Right lobe of liver (tissue), 6 donors: ENCODE measurements around the gene ATP13A2. TPM values are rescaled to one million over a fixed set of nuclear protein-coding genes. Genes with fewer than 3 reads are reported as not detected.

Source experiments
- ATAC-seq, 4 donors: fragments of 200-7000 bp; cut with Tn5 transposase; one replicate each; pipeline ENCODE4 v1.9.1; 2020; ENCODE audit warnings: mild to moderate bottlenecking in 4 of 4, moderate library complexity in 4 of 4
- DNase-seq, 3 donors: peaks; one replicate each; pipeline ENCODE4 v3.0.0-alpha.2; 2020
- H3K27ac ChIP-seq, 3 donors: fragments of 200-600 bp; one replicate each; pipeline ENCODE4 v1.8.0; 2022
- H3K27me3 ChIP-seq, 2 donors: fragments of 200-600 bp; one replicate each; pipeline ENCODE4 v1.8.0; 2022
- H3K36me3 ChIP-seq, 4 donors: fragments of 200-600 bp; sonication (generic) in 1 of 4; one replicate each; pipeline versions ENCODE4 v1.5.1 to v1.8.0; 2017 to 2022; ENCODE audit warnings: control low read depth in 1 of 4
- H3K4me1 ChIP-seq, 4 donors: fragments of 200-600 bp; sonication (generic) in 1 of 4; one replicate each; pipeline versions ENCODE4 v1.5.1 to v1.8.0; 2017 to 2022; ENCODE audit warnings: control low read depth in 1 of 4
- H3K4me3 ChIP-seq, 3 donors: fragments of 200-600 bp; one replicate each; pipeline ENCODE4 v1.8.0; 2022
- H3K9me3 ChIP-seq, 4 donors: fragments of 200-600 bp; sonication (generic) in 1 of 4; one replicate each; pipeline versions ENCODE4 v1.5.1 to v1.8.0; 2017 to 2022; ENCODE audit warnings: control low read depth in 1 of 4
- CTCF ChIP-seq, 4 donors: fragments of 200-600 bp in 3 of 4; fragments of 450-650 bp in 1 of 4; IDR thresholded peaks; one replicate each; pipeline versions ENCODE4 v1.5.1 to v1.8.0; 2016 to 2022; ENCODE audit warnings: antibody characterized with exemption in 4 of 4, mild to moderate bottlenecking in 2 of 4
- POLR2A ChIP-seq: fragments of 450-650 bp; IDR thresholded peaks from one replicate; pipeline ENCODE4 v1.6.1; 2017; ENCODE audit warnings: antibody characterized with exemption, mild to moderate bottlenecking
- WGBS: methylation state at CpG from one replicate; pipeline ENCODE4 v1.1.6; 2018; ENCODE audit warnings: low coverage, low lambda C conversion rate; ENCODE audit not compliant: insufficient coverage; ENCODE audit errors: missing lambda C conversion rate; 5-methylcytosine and 5-hydroxymethylcytosine counted together
- intact Hi-C, 2 donors: fragments of 100-400 bp; cut with DNase I; formaldehyde crosslinking; loops; one replicate each; pipeline versions ENCODE4 v1.11.2 to v1.14.1; 2022
- total RNA-seq, 6 experiments: library from RNA; depleted of rRNA in 2 of 6; stranded (reverse); fragments of >200 nt in 2 of 6; fragmentation: NEBNext Ultra II Directional in 3 of 6; extraction: Animal tissue kit (Norgen Biotek cat#: 25700) in 3 of 6; gene quantifications; one replicate each; pipeline versions ENCODE4 v1.1.0 to v1.2.4, GENCODE V29; 2016 to 2023
- donor health status: DM: no; HTN: yes; CAD: no.
- donor health status: DM: no; HTN: no; CAD: no.
- donor health status: DM: no; HTN: no; CAD: no.
- donor health status: DM: no; HTN: yes; CAD: no.
- donor health status: DM: no; HTN: yes; CAD: no.

Gene ATP13A2
- total RNA-seq, 6 experiments from 2014 or later, result 5.0 to 12.5 (median 9.2) TPM

- peak; percentile 91 to 96 (median 92) for ATAC-seq
- Histone ChIP-seq H3K4me1 (peaks cover 0 to 13% (median 5%) of the 10 kb centered on the region in 4 donors), H3K36me3 (no peaks in the 10 kb centered on the region), H3K27ac (no peak overlapping the region), H3K27me3 (no peaks in the 10 kb centered on the region), H3K4me3 (no peak overlapping the region), H3K9me3 (no peaks in the 10 kb centered on the region)
- DNase-seq, result peak; percentile 81 to 87 (median 86)
- TF ChIP-seq POLR2A, result no peak
- peak; percentile 76 to 84 (median 80) for TF ChIP-seq CTCF (IDR thresholded peaks at IDR 0.05)
- WGBS, result 26% methylated on average over 11 of the region's 12 CpGs
- intact Hi-C loops, result loop anchor here (5.0 kb wide), 3 partner anchors 68 to 278 kb away; no protein-coding TSS in a partner anchor
Observed at GRCh38 chr1:17059391-17060305, 47.9 kb upstream of the ATP13A2 start.

- Histone ChIP-seq H3K36me3 (peaks cover 0 to 2% (median 0%) of the 10 kb centered on the region in 4 donors), H3K4me3 (no peak overlapping the region), H3K9me3 (no peaks in the 10 kb centered on the region), H3K27me3 (no peaks in the 10 kb centered on the region), H3K27ac (no peak overlapping the region), H3K4me1 (peaks cover 0 to 12% (median 3%) of the 10 kb centered on the region in 4 donors)
- intact Hi-C loops, result loop anchor here (5.0 kb wide), 2 partner anchors 181 to 281 kb away; no protein-coding TSS in a partner anchor
- no peak for TF ChIP-seq POLR2A
- TF ChIP-seq CTCF (IDR thresholded peaks at IDR 0.05), result no peak
- ATAC-seq (no peak), DNase-seq (no peak)
- 60% methylated on average over 1 of the region's 4 CpGs for WGBS
Observed at GRCh38 chr1:17056551-17056950, 44.8 kb upstream of the ATP13A2 start.

- 92% methylated on average over 6 of the region's 7 CpGs for WGBS
- Histone ChIP-seq H3K4me1 (peaks cover 0 to 15% (median 6%) of the 10 kb centered on the region in 4 donors), H3K4me3 (no peak overlapping the region), H3K9me3 (no peaks in the 10 kb centered on the region), H3K27ac (no peak overlapping the region), H3K27me3 (no peaks in the 10 kb centered on the region), H3K36me3 (peaks cover 0 to 10% (median 0%) of the 10 kb centered on the region in 4 donors)
- TF ChIP-seq POLR2A, result no peak
- TF ChIP-seq CTCF (IDR thresholded peaks at IDR 0.05), result no peak
- DNase-seq (no peak), ATAC-seq (no peak)
- intact Hi-C loops, result loop anchor here (5.0 kb wide), 2 partner anchors 182 to 282 kb away; no protein-coding TSS in a partner anchor
Observed at GRCh38 chr1:17055801-17056200, 44.1 kb upstream of the ATP13A2 start.

GRCh38 chr1:17053685-17054410 is 42.1 kb upstream of the ATP13A2 start, which contains the start of gene SDHB:
SDHB (minus strand) TSS chr1:17054032; CDS start chr1:17054019, 13 bp downstream.
- intact Hi-C loops, result no loop called here
- Histone ChIP-seq H3K4me1 (peaks cover 0 to 18% (median 6%) of the 10 kb centered on the region in 4 donors), H3K27me3 (no peaks in the 10 kb centered on the region), H3K9me3 (no peaks in the 10 kb centered on the region), H3K36me3 (peaks cover 0 to 19% (median 3%) of the 10 kb centered on the region in 4 donors), H3K4me3 (peak within 1 kb of the TSS; percentile 63 to 93 (median 86)), H3K27ac (peak within 1 kb of the TSS; percentile 81 to 97 (median 94))
- ATAC-seq (peak; percentile 94 to 97 (median 96)), DNase-seq (peak; percentile 99 to 100 (median 99))
- TF ChIP-seq CTCF (IDR thresholded peaks at IDR 0.05) (no peak), POLR2A (peak; percentile 97)
- WGBS, result under 1% methylated on average over 29 of the region's 44 CpGs
